ENCODE measurements around the gene SCGB1A1.

DNA sequence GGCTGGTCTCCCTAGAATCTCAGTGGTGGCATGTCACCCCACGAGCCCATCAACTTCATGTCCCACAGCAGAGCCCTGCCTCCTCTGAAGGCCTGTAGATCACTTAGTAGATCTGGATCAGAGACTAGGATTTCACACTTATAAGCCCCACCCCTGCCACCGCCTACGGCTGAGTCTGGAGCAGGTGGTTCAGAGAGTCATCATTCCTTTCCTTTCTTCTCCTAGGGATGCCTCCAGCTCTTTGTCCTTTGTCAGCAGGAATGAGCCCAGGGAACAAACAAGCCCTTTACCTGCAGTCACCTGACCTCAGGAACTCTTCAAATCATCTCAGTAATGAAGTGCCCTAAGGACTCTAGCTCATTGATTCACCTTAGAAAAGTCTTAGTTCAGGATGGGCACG, 37.8 kb downstream of the SCGB1A1 start:
- TF ChIP-seq, protein P1, sequence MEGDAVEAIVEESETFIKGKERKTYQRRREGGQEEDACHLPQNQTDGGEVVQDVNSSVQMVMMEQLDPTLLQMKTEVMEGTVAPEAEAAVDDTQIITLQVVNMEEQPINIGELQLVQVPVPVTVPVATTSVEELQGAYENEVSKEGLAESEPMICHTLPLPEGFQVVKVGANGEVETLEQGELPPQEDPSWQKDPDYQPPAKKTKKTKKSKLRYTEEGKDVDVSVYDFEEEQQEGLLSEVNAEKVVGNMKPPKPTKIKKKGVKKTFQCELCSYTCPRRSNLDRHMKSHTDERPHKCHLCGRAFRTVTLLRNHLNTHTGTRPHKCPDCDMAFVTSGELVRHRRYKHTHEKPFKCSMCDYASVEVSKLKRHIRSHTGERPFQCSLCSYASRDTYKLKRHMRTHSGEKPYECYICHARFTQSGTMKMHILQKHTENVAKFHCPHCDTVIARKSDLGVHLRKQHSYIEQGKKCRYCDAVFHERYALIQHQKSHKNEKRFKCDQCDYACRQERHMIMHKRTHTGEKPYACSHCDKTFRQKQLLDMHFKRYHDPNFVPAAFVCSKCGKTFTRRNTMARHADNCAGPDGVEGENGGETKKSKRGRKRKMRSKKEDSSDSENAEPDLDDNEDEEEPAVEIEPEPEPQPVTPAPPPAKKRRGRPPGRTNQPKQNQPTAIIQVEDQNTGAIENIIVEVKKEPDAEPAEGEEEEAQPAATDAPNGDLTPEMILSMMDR (IDR thresholded peaks at IDR 0.05): no peak
- TF ChIP-seq POLR2AphosphoS5 (IDR thresholded peaks at IDR 0.05) (no peak), POLR2A (IDR thresholded peaks at IDR 0.05) (no peak)

All from breast epithelium (tissue), 3 donors.